ENCODE results near the gene NTMT1.

NTMT1 gene

GRCh38 chr9:129597355-129598088, 28.4 kb upstream of the NTMT1 start:
- no peak for DNase-seq

DNA sequence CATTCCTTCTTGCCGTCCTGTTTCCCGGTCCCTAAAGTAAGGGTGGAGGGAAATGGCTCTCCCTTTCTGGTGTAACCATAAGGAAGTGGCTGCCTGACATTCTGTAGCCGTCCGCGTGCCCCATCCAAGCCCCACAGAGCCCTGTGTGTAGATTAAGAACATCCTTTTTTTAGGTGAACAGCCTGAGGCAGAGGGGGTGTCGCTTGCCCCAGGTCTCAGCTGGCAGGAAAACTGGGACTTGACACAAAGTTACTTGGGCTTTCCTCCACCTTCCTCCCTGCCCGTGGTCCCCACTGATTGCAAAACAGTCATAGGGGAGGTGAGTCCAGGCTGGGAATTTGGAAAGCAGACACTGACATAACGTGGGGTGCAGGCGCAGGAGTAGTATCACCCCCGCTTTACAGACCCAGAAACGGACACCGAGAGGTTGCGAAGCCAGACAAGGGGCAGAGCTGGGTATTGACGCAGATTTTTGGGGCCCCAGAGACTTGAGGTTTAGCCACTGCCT, 27.8 kb upstream of the NTMT1 start:
- DNase-seq, result no peak

DNA sequence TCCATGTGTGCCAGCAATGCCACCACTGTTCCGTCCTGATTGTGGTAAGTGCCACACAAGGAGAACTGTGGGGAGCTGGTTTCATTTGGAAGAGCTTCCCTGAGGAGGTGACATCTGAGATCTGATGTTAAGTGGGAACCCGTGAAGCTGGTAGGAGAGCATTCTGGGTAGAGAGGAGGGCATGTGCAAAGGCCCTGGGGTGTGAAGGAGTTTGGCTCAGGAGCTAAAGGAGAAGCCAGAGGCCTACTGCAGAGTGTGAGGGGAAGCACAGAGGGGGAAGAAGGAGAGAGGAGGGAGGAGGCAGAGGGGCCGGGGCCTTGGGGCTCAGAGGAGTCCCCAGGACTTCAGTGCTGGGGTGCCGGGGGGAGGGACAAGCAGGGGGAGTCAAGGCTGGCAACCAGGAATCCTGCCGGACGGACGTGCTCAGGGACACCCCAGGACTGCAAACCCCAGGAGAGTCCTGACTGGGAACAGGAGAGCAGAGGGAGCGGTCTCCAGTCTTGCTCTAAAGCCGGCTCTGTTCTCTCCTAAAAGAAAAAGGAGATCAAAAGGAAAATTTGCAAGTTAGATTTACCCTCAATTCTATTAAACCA, 24.8 kb upstream of the NTMT1 start:
- no peak for DNase-seq

DNA sequence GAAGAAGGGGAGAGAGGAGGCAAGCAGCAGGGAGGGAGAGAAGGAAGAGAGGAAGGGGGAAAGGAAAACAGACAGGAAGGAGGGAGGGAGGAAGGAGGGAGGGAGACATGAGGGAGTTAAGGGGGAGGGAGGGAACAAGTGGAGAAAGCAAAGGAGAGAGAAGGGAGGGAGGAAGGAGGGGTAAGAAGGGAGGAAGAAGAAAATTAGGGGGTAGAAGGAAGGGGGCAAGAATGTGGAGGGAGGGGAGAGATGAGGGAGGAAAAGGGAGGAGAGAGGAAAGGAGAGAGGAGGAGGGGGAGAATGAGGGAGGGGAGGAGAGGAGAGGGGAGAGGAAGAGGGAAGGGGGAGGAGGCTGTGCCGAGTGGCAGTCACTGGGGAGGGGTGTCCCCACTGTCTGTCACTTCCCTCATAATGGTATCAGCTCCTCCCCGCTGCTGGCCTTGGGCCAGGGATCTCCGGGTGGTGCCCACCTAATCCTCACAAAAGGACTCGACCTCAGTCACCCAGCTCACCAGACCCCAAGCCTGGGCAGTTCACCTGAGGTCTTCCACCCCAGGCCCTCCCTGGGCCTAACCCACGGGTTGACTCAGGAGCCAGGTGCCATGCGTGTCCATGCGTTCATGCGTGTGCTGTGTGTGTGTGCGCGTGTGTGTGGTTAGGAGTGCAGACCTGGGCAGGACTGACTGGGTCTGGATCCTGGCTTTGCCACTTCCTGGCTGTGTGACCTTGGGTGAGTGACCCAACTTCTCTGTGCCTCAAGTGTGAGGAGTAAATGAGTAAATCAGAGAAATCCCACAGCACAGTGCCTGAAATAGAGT, 23.2 kb upstream of the NTMT1 start:
- DNase-seq, result no peak

GRCh38 chr9:129604056-129604765, 21.8 kb upstream of the NTMT1 start:
- no peak for DNase-seq

DNA sequence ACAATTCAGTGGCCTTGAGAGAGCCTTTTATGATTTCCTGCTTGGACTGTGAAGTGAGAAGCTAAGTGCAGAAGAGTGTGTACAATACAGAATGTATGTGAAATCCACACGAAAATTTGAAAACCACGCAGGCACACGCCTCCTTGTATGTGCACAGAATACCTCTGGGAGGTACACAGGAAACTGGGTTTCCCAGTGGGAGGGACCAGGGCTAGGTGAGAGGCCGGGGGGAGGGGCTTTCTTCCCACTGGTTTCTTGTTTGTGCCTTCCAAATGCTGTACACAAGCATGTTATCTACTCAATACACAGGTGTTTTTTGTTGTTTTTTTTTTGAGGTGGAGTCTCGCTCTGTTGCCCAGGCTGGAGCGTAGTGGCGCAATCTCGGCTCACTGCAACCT, 21.2 kb upstream of the NTMT1 start:
- no peak for DNase-seq

GRCh38 chr9:129606161-129607026, 19.6 kb upstream of the NTMT1 start:
- DNase-seq, result no peak

DNA sequence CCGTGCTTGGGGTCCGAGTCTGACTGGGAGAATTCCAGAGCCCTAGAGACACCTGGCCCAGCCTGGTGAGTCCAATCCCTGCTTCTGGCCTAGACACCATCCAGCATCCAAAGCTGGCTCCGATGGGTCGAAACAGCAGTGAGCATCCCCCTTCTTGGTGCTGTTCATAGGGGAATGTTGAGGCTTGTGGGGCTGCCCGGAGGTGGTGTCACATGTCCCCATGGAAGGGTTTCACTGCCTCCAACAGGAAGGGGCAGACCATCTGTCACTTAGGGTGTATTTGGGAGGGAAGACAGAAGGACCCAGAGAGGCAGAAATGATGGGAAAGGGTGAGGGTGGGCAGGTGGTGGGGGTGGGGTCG, 19.0 kb upstream of the NTMT1 start:
- no peak for DNase-seq

- no peak for DNase-seq
These were observed 17.1 kb upstream of the NTMT1 start for GRCh38 chr9:129608561-129609481.

GRCh38 chr9:129609486-129610212, 16.3 kb upstream of the NTMT1 start:
- DNase-seq, result no peak

DNA sequence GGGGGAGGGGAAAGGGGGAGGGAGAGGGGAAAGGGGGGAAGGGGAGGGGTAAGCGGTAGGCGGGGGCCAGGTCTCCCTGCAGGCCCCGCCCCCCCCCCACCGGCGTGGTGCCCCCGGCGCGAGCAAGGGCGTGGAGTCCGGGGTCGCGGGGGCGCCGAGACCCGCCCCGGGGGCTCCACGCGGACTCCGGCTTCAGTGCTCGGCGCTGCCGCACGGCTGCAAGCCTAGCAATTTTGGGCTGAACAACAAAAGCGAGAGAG, 15.8 kb upstream of the NTMT1 start:
- DNase-seq, result no peak

GRCh38 chr9:129610473-129611306, 15.3 kb upstream of the NTMT1 start:
- peak; percentile 38 to 69 for DNase-seq

DNA sequence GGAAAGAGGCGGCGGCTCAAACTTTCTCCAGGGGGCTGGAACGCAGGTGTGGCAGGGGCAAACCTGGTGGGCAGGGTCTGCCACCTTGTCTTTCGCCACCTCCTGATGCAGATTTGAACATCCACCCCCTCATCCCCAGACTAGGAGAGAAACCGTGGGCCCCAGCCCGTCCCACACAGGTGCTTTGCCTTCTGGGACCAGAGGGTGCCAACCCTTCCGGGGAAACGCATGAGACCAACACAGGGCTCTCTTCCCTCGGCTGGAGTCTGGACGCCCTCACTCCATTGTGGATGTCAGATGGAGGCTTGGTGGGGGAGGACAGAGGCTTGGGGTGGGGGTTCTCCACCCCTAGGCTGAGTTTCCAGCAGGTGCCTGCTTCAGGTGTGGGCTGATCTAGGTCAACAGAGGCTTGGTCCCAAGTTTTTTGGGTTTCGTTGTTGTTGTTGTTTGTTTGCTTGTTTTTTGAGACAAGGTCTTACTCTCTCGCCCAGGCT, 14.6 kb upstream of the NTMT1 start:
- no peak for DNase-seq

DNA sequence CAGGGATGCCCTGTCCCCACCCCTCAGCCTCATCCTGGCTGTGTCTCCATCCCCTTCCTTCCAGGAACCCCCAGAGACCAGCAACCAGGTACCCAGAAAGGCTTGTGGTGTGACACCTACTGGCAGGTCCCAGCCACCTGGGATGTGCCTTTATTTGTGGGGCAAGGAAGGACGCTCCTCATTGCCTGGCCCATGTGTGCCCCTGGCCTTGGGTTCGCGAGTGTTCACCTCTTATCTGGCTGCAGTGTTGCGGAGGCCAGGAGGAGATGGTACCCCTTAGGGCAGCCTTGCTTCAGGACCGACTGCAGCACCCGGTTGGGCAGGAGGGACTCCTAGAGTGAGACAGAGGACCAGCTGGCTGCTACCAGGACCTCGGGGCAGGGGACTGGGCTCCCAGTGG, 13.8 kb upstream of the NTMT1 start:
- no peak for DNase-seq

- no peak for DNase-seq
These were observed 13.0 kb upstream of the NTMT1 start for GRCh38 chr9:129612815-129613519.

DNA sequence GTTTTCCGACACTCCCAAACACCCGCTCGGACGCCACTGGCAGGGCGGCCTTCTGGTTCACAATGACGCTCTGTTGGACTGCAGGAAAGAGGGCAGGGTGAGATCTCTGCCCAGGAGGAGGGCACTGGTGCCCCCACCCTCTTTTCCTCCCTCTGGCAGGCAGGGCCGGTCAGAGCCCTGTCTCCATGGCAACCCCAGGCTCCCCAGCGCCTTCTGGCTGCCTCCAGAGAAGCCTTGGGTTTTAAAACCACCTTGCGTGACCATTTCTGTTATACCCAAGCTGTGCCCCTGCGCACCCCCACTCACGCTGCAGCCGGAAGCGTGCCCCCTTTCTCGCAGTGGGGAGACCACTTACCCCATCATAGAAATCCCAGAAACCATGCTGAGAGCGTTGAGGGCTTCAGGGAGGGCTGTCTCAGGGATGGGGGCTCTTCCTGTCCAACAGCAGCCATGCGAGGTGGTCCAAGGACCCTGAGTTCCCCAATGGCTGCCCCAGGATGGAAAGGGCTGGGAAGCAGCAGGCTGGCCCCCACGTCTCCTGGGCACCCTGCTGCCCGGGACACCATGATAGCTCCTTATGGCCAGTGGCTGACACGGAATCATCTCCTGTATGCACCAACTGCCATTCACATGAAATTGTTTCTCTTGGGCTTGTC, 12.3 kb upstream of the NTMT1 start:
- peak; percentile 20 to 68 for DNase-seq

DNA sequence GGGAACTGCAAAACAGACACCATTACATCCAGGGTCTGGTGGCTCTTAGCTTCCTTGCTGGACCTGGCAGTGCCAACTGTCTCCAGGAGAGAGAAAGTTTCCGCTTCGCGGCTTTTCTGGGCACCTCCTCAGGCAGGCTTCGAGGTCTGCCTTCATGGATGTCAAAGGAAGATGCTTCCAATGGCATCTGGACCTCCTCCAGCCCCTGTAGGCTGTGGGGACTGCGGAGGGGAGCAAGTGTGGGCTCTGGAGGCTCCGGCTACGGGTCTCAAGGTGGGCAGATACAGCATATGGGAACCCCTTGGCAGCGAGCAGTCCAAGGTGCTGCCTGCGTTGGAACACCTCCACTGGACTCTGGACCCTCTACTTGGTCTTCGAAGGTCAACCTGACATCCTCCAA, 11.0 kb upstream of the NTMT1 start:
- no peak for DNase-seq
